Neural cell (in vitro differentiated cells): ENCODE measurements around the gene PLEKHM3.

Experiments used
- CTCF ChIP-seq: fragments of 450-650 bp; IDR thresholded peaks from 2 replicates; pipeline ENCODE4 v1.5.1; 2014; ENCODE audit warnings: antibody characterized with exemption, mild to moderate bottlenecking, moderate library complexity; ENCODE audit not compliant: poor library complexity, severe bottlenecking
- EZH2 ChIP-seq: fragments of 200-600, 300-800 bp; shearing (Covaris generic), sonication (generic); IDR thresholded peaks from 2 replicates; pipeline ENCODE4 v1.6.1; 2014; ENCODE audit warnings: antibody characterized with exemption, low read length, borderline replicate concordance, mild to moderate bottlenecking; ENCODE audit not compliant: insufficient read depth, poor library complexity, severe bottlenecking
- POLR2AphosphoS5 ChIP-seq: IDR thresholded peaks from 2 replicates; pipeline ENCODE4 v1.6.1; 2012
- SMC3 ChIP-seq: fragments of 450-650 bp; conservative IDR thresholded peaks from 2 replicates; pipeline ENCODE4 v1.6.1; 2014; ENCODE audit warnings: antibody characterized with exemption, mild to moderate bottlenecking, moderate library complexity; ENCODE audit not compliant: poor library complexity

- TF ChIP-seq CTCF (no peak), EZH2 (no peak), SMC3 (no peak), POLR2AphosphoS5 (no peak)
These were observed 1.2 kb downstream of the PLEKHM3 start for GRCh38 chr2:208024091-208024490.
